BE2C (cell line): ENCODE data around the gene USP4.

ENCODE experiments used
- DNase-seq: peaks from one replicate; pipeline ENCODE4 v3.0.0-alpha.2; 2020
- H3K27me3 ChIP-seq: fragments of 250-450 bp; sonication (Bioruptor Pico); 2 replicates; pipeline ENCODE4 v1.5.1; 2020; ENCODE audit warnings: mild to moderate bottlenecking
- H3K36me3 ChIP-seq: fragments of 250-450 bp; sonication (Bioruptor Pico); 2 replicates; pipeline ENCODE4 v1.5.1; 2020; ENCODE audit warnings: mild to moderate bottlenecking
- H3K4me1 ChIP-seq: fragments of 250-450 bp; sonication (Bioruptor Pico); 2 replicates; pipeline ENCODE4 v1.5.1; 2020
- H3K4me3 ChIP-seq: 2 replicates; pipeline ENCODE4 v1.5.1; 2011; ENCODE audit warnings: low read depth, low read length
- H3K9me3 ChIP-seq: fragments of 250-450 bp; sonication (Bioruptor Pico); 2 replicates; pipeline ENCODE4 v1.5.1; 2020
- CTCF ChIP-seq: IDR thresholded peaks from 2 replicates; pipeline ENCODE4 v1.5.1; 2012; ENCODE audit warnings: mild to moderate bottlenecking, low read depth, low read length

USP4 gene

GRCh38 chr3:49294343-49294742, 45.5 kb downstream of the USP4 start:
- Histone ChIP-seq H3K9me3 (no peaks in the 10 kb centered on the region), H3K4me1 (no peaks in the 10 kb centered on the region), H3K4me3 (no peak overlapping the region), H3K36me3 (peaks cover 14% of the 10 kb centered on the region), H3K27me3 (no peaks in the 10 kb centered on the region)
- DNase-seq: no peak
- TF ChIP-seq CTCF: no peak

- Histone ChIP-seq H3K4me3 (no peak overlapping the region), H3K4me1 (no peaks in the 10 kb centered on the region), H3K36me3 (peaks cover 14% of the 10 kb centered on the region), H3K9me3 (no peaks in the 10 kb centered on the region), H3K27me3 (no peaks in the 10 kb centered on the region)
- DNase-seq: no peak
- TF ChIP-seq CTCF: no peak
Observed at GRCh38 chr3:49283997-49284396, 55.9 kb downstream of the USP4 start.

GRCh38 chr3:49279376-49279775, 60.5 kb downstream of the USP4 start:
- H3K4me3 ChIP-seq: no peak overlapping the region
- TF ChIP-seq CTCF: no peak
- no peak for DNase-seq
- no peaks in the 10 kb centered on the region for H3K4me1 ChIP-seq
- H3K27me3 ChIP-seq: no peaks in the 10 kb centered on the region
- no peaks in the 10 kb centered on the region for H3K9me3 ChIP-seq
- H3K36me3 ChIP-seq: peaks cover 6% of the 10 kb centered on the region; the same call in 1 of the 2 replicates

GRCh38 chr3:49278548-49278947, 61.3 kb downstream of the USP4 start:
- Histone ChIP-seq H3K9me3 (no peaks in the 10 kb centered on the region), H3K4me3 (no peak overlapping the region), H3K27me3 (no peaks in the 10 kb centered on the region), H3K4me1 (no peaks in the 10 kb centered on the region), H3K36me3 (no peaks in the 10 kb centered on the region)
- TF ChIP-seq CTCF: no peak
- DNase-seq: no peak

GRCh38 chr3:49277383-49277775, 62.5 kb downstream of the USP4 start:
- H3K27me3 ChIP-seq: no peaks in the 10 kb centered on the region
- peak overlapping the region; percentile 51 for H3K4me3 ChIP-seq
- no peaks in the 10 kb centered on the region for H3K36me3 ChIP-seq
- H3K9me3 ChIP-seq: no peaks in the 10 kb centered on the region
- H3K4me1 ChIP-seq: no peaks in the 10 kb centered on the region
- DNase-seq: no peak
- no peak for TF ChIP-seq CTCF

GRCh38 chr3:49276475-49277382, 63.1 kb downstream of the USP4 start, which contains the start of gene C3orf62:
TSS of gene C3orf62 (minus strand) at chr3:49277232. CDS start at chr3:49276872, 360 bp downstream.
- peak; percentile 82 for DNase-seq
- peak within 1 kb of the TSS; percentile 51 for H3K4me3 ChIP-seq

More at GRCh38 chr3:49276475-49277382, 63.1 kb downstream of the USP4 start, which contains the start of gene C3orf62:
- Histone ChIP-seq H3K27me3 (no peaks in the 10 kb centered on the region), H3K9me3 (no peaks in the 10 kb centered on the region), H3K36me3 (no peaks in the 10 kb centered on the region), H3K4me1 (no peaks in the 10 kb centered on the region)
- no peak for TF ChIP-seq CTCF
